Coronary artery (tissue), 2 donors: ENCODE measurements around the gene TSPOAP1.

Experiments used
- DNase-seq: peaks from one replicate; pipeline ENCODE4 v3.0.0-alpha.2; 2017; ENCODE audit warnings: low spot score
- H3K27ac ChIP-seq, 2 donors: fragments of 200-600 bp; sonication (generic); one replicate each; pipeline ENCODE4 v1.5.1; 2016 to 2019
- H3K4me3 ChIP-seq: fragments of 200-600 bp; sonication (generic); 2 replicates; pipeline ENCODE4 v1.5.1; 2016; ENCODE audit warnings: mild to moderate bottlenecking, moderate library complexity
- CTCF ChIP-seq: fragments of 200-600 bp; sonication (generic); IDR thresholded peaks from one replicate; pipeline ENCODE4 v1.5.1; 2019; ENCODE audit warnings: antibody characterized with exemption

TSPOAP1 gene

GRCh38 chr17:58330997-58331814 is 2.6 kb upstream of the TSPOAP1 start:
- peak overlapping the region; percentile 61 for H3K4me3 ChIP-seq
- no peak for TF ChIP-seq CTCF
- peak overlapping the region; percentile 10 to 80 for H3K27ac ChIP-seq
- DNase-seq = no peak

DNA sequence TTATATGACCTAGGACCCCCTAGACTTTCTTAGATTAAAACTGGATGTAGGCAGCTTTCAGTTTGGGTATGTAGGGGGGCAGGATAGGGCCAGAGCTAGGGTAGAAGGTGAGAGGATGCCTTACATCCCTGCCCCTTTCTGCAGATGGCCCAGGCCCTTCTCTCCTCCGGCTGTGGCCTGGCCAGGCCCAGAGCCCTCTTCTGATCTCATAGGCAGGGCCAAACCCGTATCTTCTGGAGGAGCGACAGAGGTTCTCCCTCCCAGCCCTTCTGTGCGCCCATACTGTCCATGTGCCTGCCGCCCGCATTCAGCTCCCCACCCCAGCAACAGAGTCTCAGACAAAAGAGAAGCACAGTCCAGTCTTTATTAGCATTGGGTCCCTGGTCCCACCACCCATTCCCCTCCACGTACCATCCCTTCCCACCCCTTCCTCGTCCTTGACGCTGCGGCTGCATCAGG is 2.0 kb upstream of the TSPOAP1 start:
- TF ChIP-seq CTCF = no peak

GRCh38 chr17:58329810-58330537 is 1.4 kb upstream of the TSPOAP1 start:
- H3K4me3 ChIP-seq = peak overlapping the region; percentile 61
- no peak for TF ChIP-seq CTCF
- no peak for DNase-seq
- H3K27ac ChIP-seq = no peak overlapping the region

More for the DNA sequence above, 2.0 kb upstream of the TSPOAP1 start:
- Histone ChIP-seq H3K4me3 (peak overlapping the region; percentile 61), H3K27ac (peak overlapping the region in 1 of 2 donors; percentile 80)
- no peak for DNase-seq

GRCh38 chr17:58329035-58329809 is 627 bp upstream of the TSPOAP1 start:
- DNase-seq = no peak
- H3K27ac ChIP-seq = no peak overlapping the region
- TF ChIP-seq CTCF = no peak

GRCh38 chr17:58327363-58328194 is 1.0 kb downstream of the TSPOAP1 start:
- no peak for TF ChIP-seq CTCF
- H3K27ac ChIP-seq = no peak overlapping the region
- H3K4me3 ChIP-seq = no peak overlapping the region
- no peak for DNase-seq

More at GRCh38 chr17:58329035-58329809, 627 bp upstream of the TSPOAP1 start:
- H3K4me3 ChIP-seq = no peak overlapping the region

DNA sequence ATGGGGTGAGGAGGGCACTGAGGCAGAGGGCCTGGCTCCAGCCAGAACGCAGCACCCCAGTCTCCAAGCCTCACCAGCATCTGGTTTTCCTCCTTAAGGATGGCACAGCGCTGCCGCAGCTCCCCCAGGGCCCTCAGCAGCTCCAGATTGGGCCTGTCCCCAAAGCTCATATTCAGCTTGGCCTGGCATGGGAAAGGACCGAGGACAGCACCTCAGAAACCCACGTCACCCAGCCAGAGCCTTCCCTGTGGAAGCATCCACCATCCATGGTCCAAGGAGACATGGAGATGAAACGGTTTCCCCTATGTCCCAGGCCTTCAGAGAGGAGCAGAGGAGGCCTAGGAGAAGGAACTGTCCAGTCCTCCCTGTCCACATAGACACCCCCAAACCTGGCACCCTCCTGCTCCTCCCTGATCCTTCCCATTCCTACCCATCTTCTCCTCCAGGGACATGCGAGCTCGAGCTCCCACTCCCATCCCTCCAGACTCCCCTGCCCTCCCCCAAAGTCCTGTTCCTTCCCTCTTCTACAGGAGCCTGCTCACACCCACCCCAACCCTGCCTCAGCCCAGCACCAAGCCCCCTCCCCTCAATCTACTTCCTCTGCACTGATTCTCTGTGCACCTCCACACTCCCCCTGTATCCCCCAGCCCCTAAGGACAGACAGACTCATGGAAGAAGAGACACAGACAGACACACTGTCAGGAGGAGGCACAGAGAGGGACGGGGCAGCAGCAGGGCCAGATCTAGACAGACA is 1.8 kb downstream of the TSPOAP1 start:
- no peak for DNase-seq
- Histone ChIP-seq H3K4me3 (no peak overlapping the region), H3K27ac (no peak overlapping the region)
- TF ChIP-seq CTCF = no peak
